Sigmoid colon (tissue), 7 donors: ENCODE measurements around the gene SHISA5. TPM values are rescaled to one million over a fixed set of nuclear protein-coding genes. Genes with fewer than 3 reads are reported as not detected.
A peak's percentile ranks its signal among the peaks of the same experiment; 100 is the strongest.
"Not testable (repeated sequence)": the region's sequence is repeated elsewhere in the genome, so short reads cannot be mapped to it uniquely, and the experiment has no call there.

Experiments used
- DNase-seq: peaks from one replicate; pipeline ENCODE4 v3.0.0-alpha.2; 2019
- H3K27ac ChIP-seq, 4 donors: fragments of 200-600 bp; sonication (generic); one replicate each; pipeline ENCODE4 v1.5.1; 2016 to 2019; ENCODE audit warnings: mild to moderate bottlenecking in 1 of 4
- H3K27me3 ChIP-seq, 3 donors: fragments of 200-600 bp; sonication (generic); one replicate each; pipeline ENCODE4 v1.5.1; 2019; ENCODE audit warnings: mild to moderate bottlenecking in 1 of 3
- H3K36me3 ChIP-seq, 4 donors: fragments of 200-600 bp; sonication (generic); one replicate each; pipeline ENCODE4 v1.5.1; 2016 to 2019
- H3K4me1 ChIP-seq, 4 donors: fragments of 200-600 bp; sonication (generic); one replicate each; pipeline ENCODE4 v1.5.1; 2017 to 2019
- H3K4me3 ChIP-seq, 4 donors: fragments of 200-600 bp; sonication (generic); one replicate each; pipeline ENCODE4 v1.5.1; 2017 to 2019; ENCODE audit warnings: mild to moderate bottlenecking in 2 of 4, moderate library complexity in 1 of 4
- H3K9me3 ChIP-seq, 4 donors: fragments of 200-600 bp in 3 of 4; sonication (generic) in 3 of 4; one replicate each; pipeline versions ENCODE4 v1.5.1 to v1.6.1; 2013 to 2019
- CTCF ChIP-seq, 4 experiments: fragments of 450-650 bp in 3 of 4; fragments of 200-600 bp in 1 of 4; IDR thresholded peaks; one replicate each; pipeline ENCODE4 v1.5.1; 2016 to 2019; ENCODE audit warnings: antibody characterized with exemption in 4 of 4, mild to moderate bottlenecking in 3 of 4, moderate library complexity in 2 of 4
- EP300 ChIP-seq, 4 donors: sonication (generic); formaldehyde crosslinking; IDR thresholded peaks; one replicate each; pipeline ENCODE4 v1.6.1; 2017; ENCODE audit warnings: antibody characterized with exemption in 4 of 4
- POLR2A ChIP-seq, 2 donors: fragments of 450-650 bp; IDR thresholded peaks; one replicate each; pipeline ENCODE4 v1.6.1; 2016; ENCODE audit warnings: antibody characterized with exemption in 2 of 2, mild to moderate bottlenecking in 2 of 2, moderate library complexity in 2 of 2
- POLR2AphosphoS5 ChIP-seq, 4 donors: sonication (generic); formaldehyde crosslinking; IDR thresholded peaks; one replicate each; pipeline ENCODE4 v1.6.1; 2017; ENCODE audit warnings: antibody characterized with exemption in 4 of 4
- WGBS, 2 donors: extraction: QIAGEN DNeasy Blood & Tissue Kit; methylation state at CpG; one replicate each; pipeline ENCODE4 v1.1.7; 2013; 5-methylcytosine and 5-hydroxymethylcytosine counted together
- intact Hi-C: fragments of 100-400 bp; cut with DNase I; formaldehyde crosslinking; loops from one replicate; pipeline ENCODE4 v1.15.1; 2023
- polyA plus RNA-seq, 3 donors: library from polyadenylated mRNA; stranded (reverse); fragments of 200-250 nt; gene quantifications; one replicate each; pipeline ENCODE4 v1.2.3, GENCODE V29; 2013
- total RNA-seq, 4 donors: library from RNA; depleted of rRNA; stranded (reverse); fragments of >200 nt; gene quantifications; one replicate each; pipeline ENCODE4 v1.1.0, GENCODE V29; 2016
- donor health status: healthy with polysubstance abuse.
- donor health status: Bipolar disorder and iron deficiency.
- donor health status: healthy.

Gene SHISA5
- total and polyA plus RNA-seq, 7 donors = 57.7 to 142 (median 70.3) TPM

- intact Hi-C loops = no loop called here
- TF ChIP-seq EP300 (IDR thresholded peaks at IDR 0.05) (no peak), CTCF (IDR thresholded peaks at IDR 0.05) (no peak), POLR2AphosphoS5 (IDR thresholded peaks at IDR 0.05) (no peak)
These were observed 29.4 kb downstream of the SHISA5 start for GRCh38 chr3:48474619-48475018.

GRCh38 chr3:48474031-48474430 lies 29.9 kb downstream of the SHISA5 start:
- 95 to 97% methylated on average over 4 of the region's 4 CpGs for WGBS, 2 donors
- Histone ChIP-seq H3K27ac (peak overlapping the region; percentile 92 to 98 (median 95)), H3K4me1 (peaks cover 0 to 42% (median 38%) of the 10 kb centered on the region in 4 donors), H3K36me3 (peaks cover 0 to 18% (median 5%) of the 10 kb centered on the region in 4 donors)
- intact Hi-C loops, H3K9me3 ChIP-seq, H3K27me3 ChIP-seq, H3K4me3 ChIP-seq: not testable (repeated sequence)
- peak; percentile 32 for DNase-seq

More at GRCh38 chr3:48474619-48475018, 29.4 kb downstream of the SHISA5 start:
- Histone ChIP-seq H3K36me3 (peaks cover 0 to 14% (median 3%) of the 10 kb centered on the region in 4 donors), H3K27ac (no peak overlapping the region), H3K4me3 (no peak overlapping the region), H3K27me3 (no peaks in the 10 kb centered on the region), H3K9me3 (no peaks in the 10 kb centered on the region), H3K4me1 (peaks cover 0 to 37% (median 32%) of the 10 kb centered on the region in 4 donors)
- 77 to 84% methylated on average over 4 of the region's 4 CpGs for WGBS, 2 donors
- DNase-seq = peak; percentile 28

GRCh38 chr3:48473617-48473952 lies 30.4 kb downstream of the SHISA5 start:
- peak overlapping the region in 2 of 4 donors; percentile 63 to 85 for H3K4me3 ChIP-seq
- H3K27me3 ChIP-seq = no peaks in the 10 kb centered on the region
- DNase-seq = peak; percentile 49
- TF ChIP-seq EP300 (IDR thresholded peaks at IDR 0.05) (no peak), POLR2A (IDR thresholded peaks at IDR 0.05) (no peak), CTCF (IDR thresholded peaks at IDR 0.05) (no peak), POLR2AphosphoS5 (IDR thresholded peaks at IDR 0.05) (no peak)
- WGBS, 2 donors = 49 to 80% methylated on average over 5 of the region's 5 CpGs
- no peaks in the 10 kb centered on the region for H3K9me3 ChIP-seq
- peak overlapping the region; percentile 92 to 98 (median 95) for H3K27ac ChIP-seq
- H3K4me1 ChIP-seq = peaks cover 0 to 47% (median 43%) of the 10 kb centered on the region in 4 donors
- intact Hi-C loops = no loop called here
- H3K36me3 ChIP-seq = peaks cover 4 to 21% (median 7%) of the 10 kb centered on the region in 4 donors

- H3K4me1 ChIP-seq = peaks cover 0 to 52% (median 48%) of the 10 kb centered on the region in 4 donors
- peak; percentile 96 for DNase-seq
- intact Hi-C loops = no loop called here
- H3K9me3 ChIP-seq = no peaks in the 10 kb centered on the region
- H3K27me3 ChIP-seq = no peaks in the 10 kb centered on the region
- H3K27ac ChIP-seq = peak overlapping the region; percentile 92 to 98 (median 95)
- peak overlapping the region; percentile 54 to 85 (median 72) for H3K4me3 ChIP-seq
- H3K36me3 ChIP-seq = peaks cover 4 to 26% (median 11%) of the 10 kb centered on the region in 4 donors
- TF ChIP-seq POLR2A (IDR thresholded peaks at IDR 0.05) = peak; percentile 59 to 70
- no peak for TF ChIP-seq EP300 (IDR thresholded peaks at IDR 0.05)
- TF ChIP-seq CTCF (IDR thresholded peaks at IDR 0.05) = peak; percentile 29 to 60 (median 42)
- TF ChIP-seq POLR2AphosphoS5 (IDR thresholded peaks at IDR 0.05) = peak; percentile 82 to 90 (median 86)
- WGBS, 2 donors = 1 to 6% methylated on average over 17 of the region's 17 CpGs
These were observed 30.9 kb downstream of the SHISA5 start for GRCh38 chr3:48472923-48473616.

GRCh38 chr3:48472673-48472922 lies 31.4 kb downstream of the SHISA5 start:
- peak overlapping the region; percentile 54 to 85 (median 72) for H3K4me3 ChIP-seq
- no peak for TF ChIP-seq POLR2A (IDR thresholded peaks at IDR 0.05)
- TF ChIP-seq POLR2AphosphoS5 (IDR thresholded peaks at IDR 0.05) = no peak
- TF ChIP-seq CTCF (IDR thresholded peaks at IDR 0.05) = no peak
- TF ChIP-seq EP300 (IDR thresholded peaks at IDR 0.05) = no peak
- H3K27ac ChIP-seq = peak overlapping the region; percentile 92 to 98 (median 95)
- intact Hi-C loops = no loop called here
- H3K4me1 ChIP-seq = peaks cover 0 to 57% (median 53%) of the 10 kb centered on the region in 4 donors
- WGBS, 2 donors = 0 to 1% methylated on average over 5 of the region's 5 CpGs
- H3K9me3 ChIP-seq = no peaks in the 10 kb centered on the region
- H3K36me3 ChIP-seq = peaks cover 6 to 31% (median 15%) of the 10 kb centered on the region in 4 donors
- H3K27me3 ChIP-seq = no peaks in the 10 kb centered on the region
- no peak for DNase-seq
